B cell (primary cell): ENCODE results near the gene LRRTM1. TPM values are rescaled to one million over a fixed set of nuclear protein-coding genes. Genes with fewer than 3 reads are reported as not detected.

Experiments used
- ATAC-seq: fragments of 200-7000 bp; cut with Tn5 transposase; one replicate; pipeline ENCODE4 v1.10.0; 2021; ENCODE audit warnings: low read depth, mild to moderate bottlenecking, moderate number of reproducible peaks, moderate library complexity
- CTCF ChIA-PET: fragments of 350-600 bp; sonication (Branson Sonifier 250); formaldehyde crosslinking; loops from one replicate; lab custom pipeline; 2021; ENCODE audit warnings: antibody characterized with exemption, inconsistent platforms; lab: Charles Lee
- POLR2A ChIA-PET: fragments of 350-600 bp; sonication (Branson Sonifier 250); formaldehyde crosslinking; loops from one replicate; lab custom pipeline; 2021; ENCODE audit warnings: antibody characterized with exemption; lab: Charles Lee
- DNase-seq: peaks from one replicate; pipeline ENCODE4 v3.0.0; 2013
- H2AFZ ChIP-seq: 2 replicates; pipeline ENCODE4 v1.6.1; 2012; ENCODE audit warnings: mild to moderate bottlenecking, low read depth, low read length; ENCODE audit not compliant: insufficient read depth, poor library complexity, severe bottlenecking
- H3K27ac ChIP-seq, 2 donors: 1 replicate in 1 of 2; 2 replicates in 1 of 2; pipeline ENCODE4 v1.5.1; 2012 to 2013; ENCODE audit warnings: low read length in 2 of 2, mild to moderate bottlenecking in 2 of 2, moderate library complexity in 1 of 2
- H3K27me3 ChIP-seq, 4 experiments: fragments of 200-600 bp in 1 of 4; sonication (generic) in 1 of 4; replicated peaks in 1 of 4; 1 replicate in 2 of 4; 2 replicates in 2 of 4; pipeline versions ENCODE4 v1.6.1 to v1.7.0; 2013 to 2016; ENCODE audit warnings: low read length in 3 of 4, mild to moderate bottlenecking in 2 of 4, mixed read lengths in 1 of 4, moderate library complexity in 1 of 4; ENCODE audit not compliant: insufficient read depth in 4 of 4, control insufficient read depth in 3 of 4; ENCODE audit errors: control extremely low read depth in 1 of 4
- H3K36me3 ChIP-seq, 2 experiments: replicated peaks in 1 of 2; 1 replicate in 1 of 2; 2 replicates in 1 of 2; pipeline versions ENCODE4 v1.6.1 to v1.7.1; 2013; ENCODE audit warnings: low read length in 1 of 2; ENCODE audit not compliant: insufficient read depth in 2 of 2, control insufficient read depth in 1 of 2; ENCODE audit errors: control extremely low read depth in 1 of 2, extremely low read depth in 1 of 2
- H3K4me1 ChIP-seq, 2 donors: fragments of 200-600 bp in 1 of 2; sonication (generic) in 1 of 2; 1 replicate in 1 of 2; 2 replicates in 1 of 2; pipeline versions ENCODE4 v1.5.1 to v1.6.1; 2013 to 2017; ENCODE audit warnings: low read length in 2 of 2; ENCODE audit not compliant: control insufficient read depth in 2 of 2, insufficient read depth in 2 of 2
- H3K4me2 ChIP-seq: replicated peaks from 2 replicates; pipeline ENCODE3; 2012; ENCODE audit warnings: mild to moderate bottlenecking, low read depth, low read length; ENCODE audit not compliant: poor library complexity, severe bottlenecking
- H3K4me3 ChIP-seq, 5 experiments: fragments of 200-600 bp in 1 of 5; sonication (generic) in 1 of 5; 1 replicate in 3 of 5; 2 replicates in 2 of 5; pipeline versions ENCODE4 v1.5.1 to v1.7.0; 2011 to 2016; ENCODE audit warnings: low read length in 4 of 5, mild to moderate bottlenecking in 4 of 5, low read depth in 2 of 5, control low read depth in 1 of 5, moderate library complexity in 1 of 5; ENCODE audit not compliant: insufficient read depth in 1 of 5; ENCODE audit errors: control extremely low read depth in 1 of 5, extremely low read depth in 1 of 5
- H3K79me2 ChIP-seq: fragments of 200-600 bp; sonication (generic); one replicate; pipeline ENCODE4 v1.6.0; 2016; ENCODE audit warnings: low read length; ENCODE audit not compliant: control insufficient read depth, insufficient read depth
- H3K9ac ChIP-seq: fragments of 200-600 bp; sonication (generic); 2 replicates; pipeline ENCODE4 v1.6.1; 2017; ENCODE audit warnings: mild to moderate bottlenecking, low read length, moderate library complexity
- H3K9me3 ChIP-seq, 3 donors: one replicate each; pipeline versions ENCODE4 v1.6.1 to v1.7.1; 2013; ENCODE audit warnings: low read length in 2 of 3; ENCODE audit not compliant: control insufficient read depth in 2 of 3, insufficient read depth in 1 of 3; ENCODE audit errors: control extremely low read depth in 1 of 3
- H4K20me1 ChIP-seq: 2 replicates; pipeline ENCODE4 v1.6.0; 2012; ENCODE audit warnings: mild to moderate bottlenecking, low read length; ENCODE audit not compliant: insufficient read depth, control insufficient read depth, poor library complexity, severe bottlenecking
- H3K27ac Mint-ChIP-seq: one replicate; pipeline ENCODE4 v1.8.0; 2021; ENCODE audit warnings: mixed read lengths
- H3K27me3 Mint-ChIP-seq: one replicate; pipeline ENCODE4 v1.8.0; 2021; ENCODE audit warnings: mixed read lengths
- H3K4me1 Mint-ChIP-seq: one replicate; pipeline ENCODE4 v1.8.0; 2021; ENCODE audit warnings: mixed read lengths
- H3K4me3 Mint-ChIP-seq: one replicate; pipeline ENCODE4 v1.8.0; 2021; ENCODE audit warnings: mixed read lengths
- H3K9me3 Mint-ChIP-seq: one replicate; pipeline ENCODE4 v1.8.0; 2022; ENCODE audit warnings: mixed read lengths; ENCODE audit not compliant: insufficient read depth
- CTCF ChIP-seq: fragments of 200-600 bp; IDR thresholded peaks from one replicate; pipeline ENCODE4 v1.8.0; 2022; ENCODE audit warnings: antibody characterized with exemption, mild to moderate bottlenecking
- EZH2 ChIP-seq: IDR thresholded peaks from 2 replicates; pipeline ENCODE4 v1.6.1; 2012; ENCODE audit warnings: borderline replicate concordance, low read depth, mild to moderate bottlenecking, moderate library complexity, low read length; ENCODE audit not compliant: insufficient read depth, poor library complexity, severe bottlenecking
- WGBS: methylation state at CpG from one replicate; pipeline ENCODE4 v1.1.5; 2013; ENCODE audit warnings: missing lambda C conversion rate; ENCODE audit not compliant: insufficient coverage; 5-methylcytosine and 5-hydroxymethylcytosine counted together
- intact Hi-C: fragments of 100-400 bp; cut with micrococcal nuclease; formaldehyde crosslinking; loops from one replicate; pipeline ENCODE4 v1.10.0; 2022
- polyA plus RNA-seq: library from polyadenylated mRNA; depleted of rRNA; stranded (reverse); fragments of >200 nt; gene quantifications from 2 replicates; pipeline ENCODE4 v1.2.3, GENCODE V29; 2012
- total RNA-seq, 2 donors: library from RNA; stranded (reverse); fragments of 120-200 nt in 1 of 2; gene quantifications; 1 replicate in 1 of 2; 2 replicates in 1 of 2; pipeline versions ENCODE4 v1.2.3 to v1.2.4, GENCODE V29; 2013 to 2022

Gene LRRTM1
- total and polyA plus RNA-seq, 2 donors (not counting 1 experiment from before 2014, with no cell fraction given): not detected

GRCh38 chr2:80312282-80312839, 7.8 kb upstream of the LRRTM1 start:
- WGBS: 75% methylated on average over 4 of the region's 5 CpGs

GRCh38 chr2:80311304-80311703, 6.8 kb upstream of the LRRTM1 start:
- intact Hi-C loops: no loop called here
- Mint-ChIP-seq H3K27ac (no peak overlapping the region), H3K27me3 (peaks cover 2% of the 10 kb centered on the region), H3K4me1 (no peaks in the 10 kb centered on the region), H3K4me3 (no peak overlapping the region), H3K9me3 (no peaks in the 10 kb centered on the region)
- 50% methylated on average over 2 of the region's 3 CpGs for WGBS
- no peak for TF ChIP-seq CTCF
- no peak for TF ChIP-seq EZH2
- H3K4me3 ChIP-seq: no peak overlapping the region
- CTCF ChIA-PET: no interaction called here
- H3K9ac ChIP-seq: no peak overlapping the region
- no peak for ATAC-seq
- no peaks in the 10 kb centered on the region for H3K4me1 ChIP-seq
- no peak overlapping the region for H3K4me2 ChIP-seq
- no peak overlapping the region for H2AFZ ChIP-seq
- no peaks in the 10 kb centered on the region for H3K9me3 ChIP-seq
- no peaks in the 10 kb centered on the region for H4K20me1 ChIP-seq
- no peaks in the 10 kb centered on the region for H3K36me3 ChIP-seq
- POLR2A ChIA-PET: no interaction called here
- no peak for DNase-seq
- no peaks in the 10 kb centered on the region for H3K27me3 ChIP-seq
- no peak overlapping the region for H3K27ac ChIP-seq
- H3K79me2 ChIP-seq: no peaks in the 10 kb centered on the region

More at GRCh38 chr2:80312282-80312839, 7.8 kb upstream of the LRRTM1 start:
- no peaks in the 10 kb centered on the region for H3K4me1 Mint-ChIP-seq
- no peaks in the 10 kb centered on the region for H4K20me1 ChIP-seq
- DNase-seq (no peak), ATAC-seq (no peak)
- no peaks in the 10 kb centered on the region for H3K36me3 ChIP-seq
- no peak overlapping the region for H3K4me3 Mint-ChIP-seq
- TF ChIP-seq EZH2 (no peak), CTCF (no peak)
- no peak overlapping the region for H3K4me3 ChIP-seq
- ChIA-PET POLR2A (no interaction called here), CTCF (no interaction called here)
- no peak overlapping the region for H3K4me2 ChIP-seq
- H3K9me3 ChIP-seq: no peaks in the 10 kb centered on the region
- H3K27me3 ChIP-seq: no peaks in the 10 kb centered on the region
- no peaks in the 10 kb centered on the region for H3K79me2 ChIP-seq
- H3K4me1 ChIP-seq: no peaks in the 10 kb centered on the region
- intact Hi-C loops: no loop called here
- no peak overlapping the region for H2AFZ ChIP-seq
- H3K27ac Mint-ChIP-seq: no peak overlapping the region
- no peak overlapping the region for H3K27ac ChIP-seq
- no peaks in the 10 kb centered on the region for H3K27me3 Mint-ChIP-seq
- no peaks in the 10 kb centered on the region for H3K9me3 Mint-ChIP-seq
- H3K9ac ChIP-seq: no peak overlapping the region
